ENCODE results near the gene IGF2BP2.
"Not testable (repeated sequence)": the region's sequence is repeated elsewhere in the genome, so short reads cannot be mapped to it uniquely, and the experiment has no call there.

IGF2BP2 gene

GRCh38 chr3:185858502-185859225 lies 33.8 kb upstream of the IGF2BP2 start:
- TF ChIP-seq EZH2phosphoT487 (IDR thresholded peaks at IDR 0.05; ENCODE audit: low read length) (no peak), EZH2 (optimal IDR thresholded peaks at IDR 0.05; ENCODE audit: low read depth, low read length) (no peak), CTCF (IDR thresholded peaks at IDR 0.05; ENCODE audit: low read length) (no peak)
- no peak overlapping the region for H3K4me3 ChIP-seq (ENCODE audit: low read length)
- no peak overlapping the region for H3K4me2 ChIP-seq (ENCODE audit: low read depth, low read length)

GRCh38 chr3:185857208-185857607 lies 32.4 kb upstream of the IGF2BP2 start:
- no peak overlapping the region for H3K9ac ChIP-seq (ENCODE audit: low read length)
- H3K9me2 ChIP-seq (replicated peaks; ENCODE audit: insufficient read depth, low read length), result no peaks in the 10 kb centered on the region
- H2AFZ ChIP-seq (ENCODE audit: low read length), result no peak overlapping the region
- TF ChIP-seq EZH2phosphoT487 (IDR thresholded peaks at IDR 0.05; ENCODE audit: low read length) (no peak), CTCF (IDR thresholded peaks at IDR 0.05; ENCODE audit: low read length) (no peak), EZH2 (optimal IDR thresholded peaks at IDR 0.05; ENCODE audit: low read depth, low read length) (no peak)
- no peak for DNase-seq
- no peak overlapping the region for H3K4me3 ChIP-seq (ENCODE audit: low read length)
- H3K9me3 ChIP-seq (replicated peaks; ENCODE audit: insufficient read depth, low read length), result no peaks in the 10 kb centered on the region
- no peaks in the 10 kb centered on the region for H4K20me1 ChIP-seq (ENCODE audit: insufficient read depth, low read length)
- H3K4me2 ChIP-seq (ENCODE audit: low read depth, low read length), result no peak overlapping the region
- H3K27ac ChIP-seq (ENCODE audit: low read length), result no peak overlapping the region
- H3K4me1 ChIP-seq (ENCODE audit: low read length), result no peaks in the 10 kb centered on the region
- no peaks in the 10 kb centered on the region for H3F3A ChIP-seq (ENCODE audit: insufficient read depth, low read length)
- H3K27me3 ChIP-seq (replicated peaks; ENCODE audit: insufficient read depth, low read length), result no peaks in the 10 kb centered on the region
- no peaks in the 10 kb centered on the region for H3K36me3 ChIP-seq (replicated peaks; ENCODE audit: insufficient read depth, low read length)
- no peaks in the 10 kb centered on the region for H3K79me2 ChIP-seq (ENCODE audit: low read length)

More at GRCh38 chr3:185858502-185859225, 33.8 kb upstream of the IGF2BP2 start:
- Histone ChIP-seq H2AFZ (ENCODE audit: low read length) (no peak overlapping the region), H3K27me3 (replicated peaks; ENCODE audit: insufficient read depth, low read length) (no peaks in the 10 kb centered on the region), H3K4me1 (ENCODE audit: low read length) (no peaks in the 10 kb centered on the region), H4K20me1 (ENCODE audit: insufficient read depth, low read length) (no peaks in the 10 kb centered on the region), H3K27ac (ENCODE audit: low read length) (no peak overlapping the region), H3K9ac (ENCODE audit: low read length) (no peak overlapping the region), H3K9me2 (replicated peaks; ENCODE audit: insufficient read depth, low read length) (no peaks in the 10 kb centered on the region), H3K36me3 (replicated peaks; ENCODE audit: insufficient read depth, low read length) (no peaks in the 10 kb centered on the region), H3K79me2 (ENCODE audit: low read length) (no peaks in the 10 kb centered on the region), H3K9me3 (replicated peaks; ENCODE audit: insufficient read depth, low read length) (no peaks in the 10 kb centered on the region), H3F3A (ENCODE audit: insufficient read depth, low read length) (no peaks in the 10 kb centered on the region)
- no peak for DNase-seq

- TF ChIP-seq CTCF (IDR thresholded peaks at IDR 0.05; ENCODE audit: low read length) (no peak), EZH2 (optimal IDR thresholded peaks at IDR 0.05; ENCODE audit: low read depth, low read length) (no peak), EZH2phosphoT487 (IDR thresholded peaks at IDR 0.05; ENCODE audit: low read length) (no peak)
- H3K9ac ChIP-seq (ENCODE audit: low read length), result no peak overlapping the region
- no peak overlapping the region for H3K27ac ChIP-seq (ENCODE audit: low read length)
- H3K4me2 ChIP-seq (ENCODE audit: low read depth, low read length), result no peak overlapping the region
- H3K4me1 ChIP-seq (ENCODE audit: low read length), result no peaks in the 10 kb centered on the region
- no peaks in the 10 kb centered on the region for H3K9me3 ChIP-seq (replicated peaks; ENCODE audit: insufficient read depth, low read length)
- no peaks in the 10 kb centered on the region for H4K20me1 ChIP-seq (ENCODE audit: insufficient read depth, low read length)
- no peak overlapping the region for H2AFZ ChIP-seq (ENCODE audit: low read length)
- H3K4me3 ChIP-seq (ENCODE audit: low read length), result no peak overlapping the region
- H3F3A ChIP-seq (ENCODE audit: insufficient read depth, low read length), result no peaks in the 10 kb centered on the region
- H3K9me2 ChIP-seq (replicated peaks; ENCODE audit: insufficient read depth, low read length), result no peaks in the 10 kb centered on the region
- no peaks in the 10 kb centered on the region for H3K79me2 ChIP-seq (ENCODE audit: low read length)
- no peaks in the 10 kb centered on the region for H3K36me3 ChIP-seq (replicated peaks; ENCODE audit: insufficient read depth, low read length)
- H3K27me3 ChIP-seq (replicated peaks; ENCODE audit: insufficient read depth, low read length), result no peaks in the 10 kb centered on the region
- no peak for DNase-seq
These were observed 31.8 kb upstream of the IGF2BP2 start for GRCh38 chr3:185856652-185857051.

- not testable (repeated sequence) for H3K27me3 ChIP-seq (replicated peaks; ENCODE audit: insufficient read depth, low read length); H3K9me3 ChIP-seq (replicated peaks; ENCODE audit: insufficient read depth, low read length); H3K79me2 ChIP-seq (ENCODE audit: low read length); H2AFZ ChIP-seq (ENCODE audit: low read length); H3F3A ChIP-seq (ENCODE audit: insufficient read depth, low read length); H3K4me2 ChIP-seq (ENCODE audit: low read depth, low read length); H3K27ac ChIP-seq (ENCODE audit: low read length); H3K4me1 ChIP-seq (ENCODE audit: low read length); DNase-seq; H4K20me1 ChIP-seq (ENCODE audit: insufficient read depth, low read length); H3K4me3 ChIP-seq (ENCODE audit: low read length); H3K9me2 ChIP-seq (replicated peaks; ENCODE audit: insufficient read depth, low read length); H3K36me3 ChIP-seq (replicated peaks; ENCODE audit: insufficient read depth, low read length); H3K9ac ChIP-seq (ENCODE audit: low read length)
These were observed 28.9 kb upstream of the IGF2BP2 start for GRCh38 chr3:185853771-185854170.

All from MM.1S (cell line).